Measurements from ENCODE around the gene ATP11A. TPM values are rescaled to one million over a fixed set of nuclear protein-coding genes. Genes with fewer than 3 reads are reported as not detected.

ATP11A gene
- total RNA-seq, 1 experiment from 2014 or later = 80.4 TPM

DNA sequence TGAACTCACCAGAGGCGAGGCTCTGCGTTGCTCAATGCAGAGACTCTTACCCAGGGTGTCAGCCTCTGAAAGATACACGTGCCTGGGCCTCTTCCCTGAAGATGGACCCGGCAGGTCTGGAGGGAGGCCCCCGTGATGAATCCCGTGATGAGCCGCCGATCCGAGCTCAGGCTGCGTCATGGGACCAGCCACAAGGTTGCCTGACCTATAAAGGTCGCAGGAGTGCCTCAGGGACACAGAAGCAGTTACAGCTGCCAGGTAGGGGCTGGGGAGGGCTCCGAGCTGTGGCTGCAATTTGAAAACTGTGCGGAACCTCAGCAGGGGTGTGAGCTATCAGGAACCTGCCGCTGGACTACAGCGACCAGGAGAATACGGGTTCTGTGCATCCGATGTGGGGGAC, 10.5 kb upstream of the ATP11A start (continued):
- TF ChIP-seq EZH2 (IDR thresholded peaks at IDR 0.05) (no peak), ZFX (IDR thresholded peaks at IDR 0.05) (no peak), POLR2A (IDR thresholded peaks at IDR 0.05; ENCODE audit: borderline replicate concordance, extremely low read depth, insufficient read depth, insufficient read length) (no peak), ZNF274 (IDR thresholded peaks at IDR 0.05; ENCODE audit: low read depth, low read length) (no peak), TCF7L2 (IDR thresholded peaks at IDR 0.05; ENCODE audit: borderline replicate concordance, extremely low read depth, insufficient read depth, insufficient read length) (no peak)
- TF ChIP-seq, protein P1, sequence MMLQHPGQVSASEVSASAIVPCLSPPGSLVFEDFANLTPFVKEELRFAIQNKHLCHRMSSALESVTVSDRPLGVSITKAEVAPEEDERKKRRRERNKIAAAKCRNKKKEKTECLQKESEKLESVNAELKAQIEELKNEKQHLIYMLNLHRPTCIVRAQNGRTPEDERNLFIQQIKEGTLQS (IDR thresholded peaks at IDR 0.05) = no peak
- TF ChIP-seq, protein P2, sequence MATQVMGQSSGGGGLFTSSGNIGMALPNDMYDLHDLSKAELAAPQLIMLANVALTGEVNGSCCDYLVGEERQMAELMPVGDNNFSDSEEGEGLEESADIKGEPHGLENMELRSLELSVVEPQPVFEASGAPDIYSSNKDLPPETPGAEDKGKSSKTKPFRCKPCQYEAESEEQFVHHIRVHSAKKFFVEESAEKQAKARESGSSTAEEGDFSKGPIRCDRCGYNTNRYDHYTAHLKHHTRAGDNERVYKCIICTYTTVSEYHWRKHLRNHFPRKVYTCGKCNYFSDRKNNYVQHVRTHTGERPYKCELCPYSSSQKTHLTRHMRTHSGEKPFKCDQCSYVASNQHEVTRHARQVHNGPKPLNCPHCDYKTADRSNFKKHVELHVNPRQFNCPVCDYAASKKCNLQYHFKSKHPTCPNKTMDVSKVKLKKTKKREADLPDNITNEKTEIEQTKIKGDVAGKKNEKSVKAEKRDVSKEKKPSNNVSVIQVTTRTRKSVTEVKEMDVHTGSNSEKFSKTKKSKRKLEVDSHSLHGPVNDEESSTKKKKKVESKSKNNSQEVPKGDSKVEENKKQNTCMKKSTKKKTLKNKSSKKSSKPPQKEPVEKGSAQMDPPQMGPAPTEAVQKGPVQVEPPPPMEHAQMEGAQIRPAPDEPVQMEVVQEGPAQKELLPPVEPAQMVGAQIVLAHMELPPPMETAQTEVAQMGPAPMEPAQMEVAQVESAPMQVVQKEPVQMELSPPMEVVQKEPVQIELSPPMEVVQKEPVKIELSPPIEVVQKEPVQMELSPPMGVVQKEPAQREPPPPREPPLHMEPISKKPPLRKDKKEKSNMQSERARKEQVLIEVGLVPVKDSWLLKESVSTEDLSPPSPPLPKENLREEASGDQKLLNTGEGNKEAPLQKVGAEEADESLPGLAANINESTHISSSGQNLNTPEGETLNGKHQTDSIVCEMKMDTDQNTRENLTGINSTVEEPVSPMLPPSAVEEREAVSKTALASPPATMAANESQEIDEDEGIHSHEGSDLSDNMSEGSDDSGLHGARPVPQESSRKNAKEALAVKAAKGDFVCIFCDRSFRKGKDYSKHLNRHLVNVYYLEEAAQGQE (IDR thresholded peaks at IDR 0.05; ENCODE audit: low read depth) = no peak

DNA sequence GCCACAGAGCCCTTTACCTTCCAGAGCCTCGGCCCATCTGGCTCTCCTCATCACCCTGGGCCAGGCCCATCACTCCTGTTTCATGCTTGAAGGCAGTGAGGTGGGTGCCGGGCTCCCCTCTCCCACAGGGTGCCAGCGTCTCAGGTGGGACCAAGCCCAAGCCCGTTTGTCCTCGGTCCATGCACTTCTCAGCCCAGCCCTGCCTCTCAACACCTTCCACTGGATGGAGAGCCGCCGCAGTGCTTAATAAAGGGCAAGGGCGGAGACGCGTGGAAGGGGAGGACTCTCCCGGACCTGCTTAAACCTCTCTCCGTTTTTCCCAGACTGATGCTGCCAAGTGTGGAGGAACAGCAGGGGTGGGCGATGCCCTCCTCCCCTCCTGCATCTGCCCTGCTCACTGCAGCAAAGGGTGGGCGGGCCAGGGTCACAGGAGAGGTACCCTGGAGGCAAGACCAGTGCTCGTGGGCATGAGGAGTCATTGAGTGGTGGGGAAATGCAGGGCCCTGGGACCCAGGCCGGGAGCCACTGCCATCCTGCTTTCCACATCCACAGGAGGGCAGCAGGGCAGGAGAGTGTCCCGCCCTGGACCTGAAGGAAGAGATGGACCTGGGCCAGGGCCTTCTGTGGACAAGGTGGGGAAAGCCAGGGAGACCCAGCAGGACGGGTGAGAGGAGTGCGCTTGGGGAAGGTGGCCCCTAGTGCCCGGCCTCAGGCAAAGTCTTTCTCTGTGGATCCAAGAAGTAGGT, 9.7 kb upstream of the ATP11A start:
- TF ChIP-seq JUND (IDR thresholded peaks at IDR 0.05) (no peak), ZNF274 (IDR thresholded peaks at IDR 0.05; ENCODE audit: low read depth, low read length) (no peak), FOSL1 (IDR thresholded peaks at IDR 0.05; ENCODE audit: low read depth) (no peak), CBX3 (IDR thresholded peaks at IDR 0.05; ENCODE audit: low read depth) (no peak), ZFX (IDR thresholded peaks at IDR 0.05) (no peak)
- TF ChIP-seq, protein P3, sequence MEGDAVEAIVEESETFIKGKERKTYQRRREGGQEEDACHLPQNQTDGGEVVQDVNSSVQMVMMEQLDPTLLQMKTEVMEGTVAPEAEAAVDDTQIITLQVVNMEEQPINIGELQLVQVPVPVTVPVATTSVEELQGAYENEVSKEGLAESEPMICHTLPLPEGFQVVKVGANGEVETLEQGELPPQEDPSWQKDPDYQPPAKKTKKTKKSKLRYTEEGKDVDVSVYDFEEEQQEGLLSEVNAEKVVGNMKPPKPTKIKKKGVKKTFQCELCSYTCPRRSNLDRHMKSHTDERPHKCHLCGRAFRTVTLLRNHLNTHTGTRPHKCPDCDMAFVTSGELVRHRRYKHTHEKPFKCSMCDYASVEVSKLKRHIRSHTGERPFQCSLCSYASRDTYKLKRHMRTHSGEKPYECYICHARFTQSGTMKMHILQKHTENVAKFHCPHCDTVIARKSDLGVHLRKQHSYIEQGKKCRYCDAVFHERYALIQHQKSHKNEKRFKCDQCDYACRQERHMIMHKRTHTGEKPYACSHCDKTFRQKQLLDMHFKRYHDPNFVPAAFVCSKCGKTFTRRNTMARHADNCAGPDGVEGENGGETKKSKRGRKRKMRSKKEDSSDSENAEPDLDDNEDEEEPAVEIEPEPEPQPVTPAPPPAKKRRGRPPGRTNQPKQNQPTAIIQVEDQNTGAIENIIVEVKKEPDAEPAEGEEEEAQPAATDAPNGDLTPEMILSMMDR (IDR thresholded peaks at IDR 0.05 in 2 of 3, conservative IDR thresholded peaks at IDR 0.05 in 1 of 3; ENCODE audit: borderline replicate concordance in 1 of 3, insufficient read depth in 1 of 3, low read depth in 2 of 3, low read length in 2 of 3) = no peak
- no peak for DNase-seq (ENCODE audit: low read depth, low spot score)
- no peaks in the 10 kb centered on the region for H3K4me1 ChIP-seq (ENCODE audit: control insufficient read depth in 1 of 2, insufficient read depth in 2 of 2, low read length in 2 of 2)
- H3K4me3 ChIP-seq (replicated peaks in 1 of 2; ENCODE audit: low read depth in 1 of 2, low read length in 2 of 2) = no peak overlapping the region
- no peak for ATAC-seq
- no peaks in the 10 kb centered on the region for H3K36me3 ChIP-seq (ENCODE audit: control insufficient read depth in 1 of 2, insufficient read depth in 2 of 2, low read length in 2 of 2)
- BruUV-seq (replicated peaks) = no TSS peak
- H3K79me2 ChIP-seq (ENCODE audit: insufficient read depth, low read length) = no peaks in the 10 kb centered on the region
- no peaks in the 10 kb centered on the region for H3K9me3 ChIP-seq (ENCODE audit: control insufficient read depth in 1 of 2, insufficient read depth in 1 of 2, low read depth in 1 of 2, low read length in 2 of 2)
- H3K9me2 ChIP-seq (ENCODE audit: insufficient read depth) = no peaks in the 10 kb centered on the region
- no peak overlapping the region for H3K9ac ChIP-seq (ENCODE audit: low read length)
- ChIA-PET CTCF (no interaction called here), RAD21 (ENCODE audit: low non-redundant PET in 1 of 2, low total read pairs in 2 of 2, uncharacterized antibody in 2 of 2, unreplicated experiment in 2 of 2) (no interaction called here), POLR2A (no interaction called here)
- no peaks in the 10 kb centered on the region for H3K27me3 ChIP-seq (ENCODE audit: insufficient read depth, low read length)
- no peak overlapping the region for H2AFZ ChIP-seq (ENCODE audit: low read depth, low read length, poor library complexity, severe bottlenecking)
- H3K4me2 ChIP-seq (ENCODE audit: low read length) = no peak overlapping the region
- intact Hi-C loops (cut with micrococcal nuclease) = no loop called here
- no peaks in the 10 kb centered on the region for H4K20me1 ChIP-seq (ENCODE audit: insufficient read depth)
- no peak overlapping the region for H3K27ac ChIP-seq (ENCODE audit: low read depth, low read length)

All from HCT116 (cell line).